PC-9 (cell line): ENCODE results near the gene KRTAP3-3. TPM values are rescaled to one million over a fixed set of nuclear protein-coding genes. Genes with fewer than 3 reads are reported as not detected.
A peak's percentile ranks its signal among the peaks of the same experiment; 100 is the strongest.

ENCODE experiments used
- BruUV-seq: library from RNA; stranded (reverse); fragments of 400-500 nt; replicated peaks from 2 replicates; lab custom pipeline; 2021; lab: Mats Ljungman, UMichigan
- CTCF ChIA-PET: fragments of 300-600 bp; sonication (Branson Sonifier 250); formaldehyde crosslinking; loops from one replicate; lab custom pipeline; 2022; ENCODE audit warnings: antibody characterized with exemption; lab: Charles Lee
- POLR2A ChIA-PET: fragments of 300-600 bp; sonication (Branson Sonifier 250); formaldehyde crosslinking; loops from one replicate; lab custom pipeline; 2022; ENCODE audit warnings: antibody characterized with exemption; ENCODE audit not compliant: unreplicated experiment; lab: Charles Lee
- DNase-seq, 2 experiments: peaks; one replicate each; pipeline versions ENCODE4 v3.0.0 to v3.0.0-alpha.2; 2015 to 2022; ENCODE audit warnings: mixed read lengths in 1 of 2
- H2AFZ ChIP-seq: fragments of 200-600 bp; sonication (generic); 2 replicates; pipeline ENCODE4 v1.8.1; 2017; ENCODE audit warnings: antibody characterized with exemption
- H3F3A ChIP-seq: fragments of 200-600 bp; sonication (generic); 2 replicates; pipeline ENCODE4 v1.8.1; 2017; ENCODE audit warnings: antibody characterized with exemption, mild to moderate bottlenecking, low read depth; ENCODE audit not compliant: insufficient read depth
- H3K27ac ChIP-seq: fragments of 200-600 bp; sonication (generic); 2 replicates; pipeline ENCODE4 v1.6.1; 2016; ENCODE audit warnings: mixed run types
- H3K27me3 ChIP-seq: fragments of 200-600 bp; sonication (generic); 2 replicates; pipeline ENCODE4 v1.6.1; 2016; ENCODE audit warnings: low read depth, mixed run types; ENCODE audit not compliant: insufficient read depth
- H3K36me3 ChIP-seq: fragments of 200-600 bp; sonication (generic); 2 replicates; pipeline ENCODE4 v1.6.1; 2016; ENCODE audit warnings: low read depth, mixed run types
- H3K4me1 ChIP-seq: fragments of 200-600 bp; sonication (generic); replicated peaks from 2 replicates; pipeline ENCODE4 v1.6.1; 2016; ENCODE audit warnings: mixed run types; ENCODE audit not compliant: insufficient read depth
- H3K4me2 ChIP-seq: fragments of 200-600 bp; sonication (generic); 2 replicates; pipeline ENCODE4 v1.6.1; 2017; ENCODE audit warnings: mixed run types
- H3K4me3 ChIP-seq: fragments of 200-600 bp; sonication (generic); 2 replicates; pipeline ENCODE4 v1.6.1; 2016; ENCODE audit warnings: mixed run types
- H3K79me2 ChIP-seq: fragments of 200-600 bp; sonication (generic); 2 replicates; pipeline ENCODE4 v1.6.1; 2017; ENCODE audit warnings: low read depth, mixed run types
- H3K9me2 ChIP-seq: fragments of 200-600 bp; sonication (generic); 2 replicates; pipeline ENCODE4 v1.8.1; 2017; ENCODE audit warnings: mild to moderate bottlenecking; ENCODE audit not compliant: insufficient read depth
- H3K9me3 ChIP-seq: fragments of 200-600 bp; sonication (generic); 2 replicates; pipeline ENCODE4 v1.8.1; 2016; ENCODE audit warnings: low read depth; ENCODE audit not compliant: insufficient read depth
- H4K20me1 ChIP-seq: fragments of 200-600 bp; sonication (generic); 2 replicates; pipeline ENCODE4 v1.8.1; 2017; ENCODE audit not compliant: insufficient read depth
- CTCF ChIP-seq: fragments of 200-600 bp; sonication (generic); conservative IDR thresholded peaks from 2 replicates; pipeline ENCODE4 v1.6.1; 2017; ENCODE audit warnings: mixed run types, antibody characterized with exemption, mild to moderate bottlenecking, moderate library complexity
- EZH2 ChIP-seq: fragments of 200-600 bp; sonication (generic); IDR thresholded peaks from 2 replicates; pipeline ENCODE4 v1.8.0; 2017; ENCODE audit warnings: antibody characterized with exemption, low read depth
- intact Hi-C: fragments of 100-400 bp; cut with micrococcal nuclease; formaldehyde crosslinking; loops from one replicate; pipeline ENCODE4 v1.10.0; 2022; ENCODE audit not compliant: unreplicated experiment
- total RNA-seq: library from RNA; stranded (reverse); gene quantifications from 2 replicates; pipeline ENCODE4 v1.2.3, GENCODE V29; 2021

Gene KRTAP3-3
- total RNA-seq, 1 experiment from 2014 or later, result not detected

GRCh38 chr17:40952661-40953060 lies 41.3 kb downstream of the KRTAP3-3 start:
- Histone ChIP-seq H3K36me3 (no peaks in the 10 kb centered on the region), H3K27ac (peak overlapping the region; percentile 98), H3K9me3 (no peaks in the 10 kb centered on the region), H3K4me1 (peaks cover 62% of the 10 kb centered on the region), H3K4me3 (no peak overlapping the region), H3F3A (peaks cover 42% of the 10 kb centered on the region), H3K4me2 (peak overlapping the region; percentile 54), H4K20me1 (no peaks in the 10 kb centered on the region), H3K27me3 (no peaks in the 10 kb centered on the region), H2AFZ (no peak overlapping the region), H3K79me2 (0 out of 2 replicates have a peak, but pooled peaks cover 5% of the 10 kb centered on the region), H3K9me2 (no peaks in the 10 kb centered on the region)
- no TSS peak for BruUV-seq
- CTCF ChIA-PET, result interaction anchor here (0.7 to 0.9 kb wide), 2 partner anchors 14 to 37 kb away, joined by 3 read pairs; no protein-coding TSS in a partner anchor
- peak in 1 of 2 experiments; percentile 92 for DNase-seq
- intact Hi-C loops, result no loop called here
- TF ChIP-seq EZH2 (no peak), CTCF (no peak)
- POLR2A ChIA-PET, result interaction anchor here (0.7 kb wide), 1 partner anchor 121 kb away, joined by 3 read pairs; no protein-coding TSS in a partner anchor

DNA sequence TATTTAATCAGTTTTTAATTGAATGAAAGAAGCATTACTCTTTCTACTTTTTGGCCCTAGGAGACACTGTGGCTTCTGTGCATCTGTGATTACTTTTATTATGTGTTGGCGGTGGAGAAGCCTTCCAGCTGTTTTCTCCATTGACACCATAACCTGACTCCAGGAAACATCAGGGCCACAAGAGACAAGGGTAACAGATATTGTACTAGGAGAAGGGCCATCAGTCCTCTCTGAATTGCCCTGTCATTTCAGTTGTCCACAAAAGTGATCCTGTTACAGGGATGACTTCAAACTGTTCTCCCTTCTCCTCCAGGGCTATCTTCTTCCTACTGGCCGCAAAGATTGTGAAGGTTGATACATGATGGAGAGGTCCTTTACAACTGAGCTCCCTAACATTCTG lies 41.8 kb downstream of the KRTAP3-3 start:
- H3K4me2 ChIP-seq, result peak overlapping the region; percentile 54
- H3K4me1 ChIP-seq, result peaks cover 57% of the 10 kb centered on the region
- H3K9me3 ChIP-seq, result no peaks in the 10 kb centered on the region
- intact Hi-C loops, result no loop called here
- ChIA-PET CTCF (no interaction called here), POLR2A (interaction anchor here (0.7 kb wide), 1 partner anchor 120 kb away, joined by 3 read pairs; no protein-coding TSS in a partner anchor)
- H3K79me2 ChIP-seq, result 0 out of 2 replicates have a peak, but pooled peaks cover 5% of the 10 kb centered on the region
- DNase-seq, result no peak
- peak overlapping the region; percentile 98 for H3K27ac ChIP-seq
- no peak overlapping the region for H2AFZ ChIP-seq
- TF ChIP-seq EZH2 (no peak), CTCF (no peak)
- no peaks in the 10 kb centered on the region for H3K9me2 ChIP-seq
- no peaks in the 10 kb centered on the region for H3K27me3 ChIP-seq
- no TSS peak for BruUV-seq
- H3K36me3 ChIP-seq, result no peaks in the 10 kb centered on the region
- H3F3A ChIP-seq, result peaks cover 37% of the 10 kb centered on the region
- no peak overlapping the region for H3K4me3 ChIP-seq
- H4K20me1 ChIP-seq, result no peaks in the 10 kb centered on the region

GRCh38 chr17:40951011-40951622 lies 42.8 kb downstream of the KRTAP3-3 start:
- Histone ChIP-seq H3K79me2 (0 out of 2 replicates have a peak, but pooled peaks cover 5% of the 10 kb centered on the region), H3K27me3 (no peaks in the 10 kb centered on the region), H3K27ac (peak overlapping the region; percentile 98), H3K9me2 (no peaks in the 10 kb centered on the region), H3K9me3 (no peaks in the 10 kb centered on the region), H2AFZ (no peak overlapping the region), H3K4me1 (peaks cover 48% of the 10 kb centered on the region), H4K20me1 (no peaks in the 10 kb centered on the region), H3F3A (peaks cover 32% of the 10 kb centered on the region), H3K4me2 (no peak overlapping the region), H3K4me3 (no peak overlapping the region), H3K36me3 (no peaks in the 10 kb centered on the region)
- DNase-seq, result no peak
- TF ChIP-seq CTCF, result no peak
- no peak for TF ChIP-seq EZH2
- CTCF ChIA-PET, result no interaction called here
- POLR2A ChIA-PET, result no interaction called here
- intact Hi-C loops, result no loop called here
- no TSS peak for BruUV-seq
